ENCODE results near the gene MAP4K3.

DNA sequence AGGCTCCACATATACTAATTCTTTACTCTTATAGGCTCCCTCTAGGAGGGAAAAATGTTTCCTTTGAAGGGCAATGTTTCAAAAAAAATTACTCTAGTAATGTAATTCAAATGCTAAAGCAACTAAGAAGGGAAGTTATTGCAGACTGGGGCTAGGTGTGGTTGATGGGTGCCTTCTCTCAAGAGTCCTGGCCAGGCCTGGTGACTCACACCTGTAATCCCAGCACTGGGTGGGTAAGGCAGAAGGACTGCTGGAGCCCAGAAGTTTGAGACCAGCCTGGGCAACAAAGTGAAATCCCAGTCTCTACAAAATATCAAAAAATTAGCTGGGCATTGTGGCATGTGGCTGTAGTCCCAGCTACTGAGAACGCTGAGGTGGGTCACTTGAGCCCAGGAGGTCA lies 162.1 kb downstream of the MAP4K3 start:
- TF ChIP-seq MYC (IDR thresholded peaks at IDR 0.05; ENCODE audit: borderline replicate concordance, low read length) (no peak), HOXA7 (CRISPR knock-in tag; IDR thresholded peaks at IDR 0.05) (no peak), FOXS1 (CRISPR knock-in tag; IDR thresholded peaks at IDR 0.05) (no peak), CHD4 (IDR thresholded peaks at IDR 0.05; ENCODE audit: borderline replicate concordance) (no peak)
- TF ChIP-seq, protein P1, sequence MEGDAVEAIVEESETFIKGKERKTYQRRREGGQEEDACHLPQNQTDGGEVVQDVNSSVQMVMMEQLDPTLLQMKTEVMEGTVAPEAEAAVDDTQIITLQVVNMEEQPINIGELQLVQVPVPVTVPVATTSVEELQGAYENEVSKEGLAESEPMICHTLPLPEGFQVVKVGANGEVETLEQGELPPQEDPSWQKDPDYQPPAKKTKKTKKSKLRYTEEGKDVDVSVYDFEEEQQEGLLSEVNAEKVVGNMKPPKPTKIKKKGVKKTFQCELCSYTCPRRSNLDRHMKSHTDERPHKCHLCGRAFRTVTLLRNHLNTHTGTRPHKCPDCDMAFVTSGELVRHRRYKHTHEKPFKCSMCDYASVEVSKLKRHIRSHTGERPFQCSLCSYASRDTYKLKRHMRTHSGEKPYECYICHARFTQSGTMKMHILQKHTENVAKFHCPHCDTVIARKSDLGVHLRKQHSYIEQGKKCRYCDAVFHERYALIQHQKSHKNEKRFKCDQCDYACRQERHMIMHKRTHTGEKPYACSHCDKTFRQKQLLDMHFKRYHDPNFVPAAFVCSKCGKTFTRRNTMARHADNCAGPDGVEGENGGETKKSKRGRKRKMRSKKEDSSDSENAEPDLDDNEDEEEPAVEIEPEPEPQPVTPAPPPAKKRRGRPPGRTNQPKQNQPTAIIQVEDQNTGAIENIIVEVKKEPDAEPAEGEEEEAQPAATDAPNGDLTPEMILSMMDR (IDR thresholded peaks at IDR 0.05): no peak
- TF ChIP-seq, protein P2, sequence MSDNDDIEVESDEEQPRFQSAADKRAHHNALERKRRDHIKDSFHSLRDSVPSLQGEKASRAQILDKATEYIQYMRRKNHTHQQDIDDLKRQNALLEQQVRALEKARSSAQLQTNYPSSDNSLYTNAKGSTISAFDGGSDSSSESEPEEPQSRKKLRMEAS (IDR thresholded peaks at IDR 0.05): no peak
